Left lobe of liver (tissue), 2 donors: ENCODE measurements around the gene OSBPL9. TPM values are rescaled to one million over a fixed set of nuclear protein-coding genes. Genes with fewer than 3 reads are reported as not detected.
"Not testable (repeated sequence)": the region's sequence is repeated elsewhere in the genome, so short reads cannot be mapped to it uniquely, and the experiment has no call there.

Source experiments
- ATAC-seq: fragments of 200-7000 bp; cut with Tn5 transposase; one replicate; pipeline ENCODE4 v1.9.1; 2020; ENCODE audit warnings: mild to moderate bottlenecking, moderate library complexity
- DNase-seq: peaks from one replicate; pipeline ENCODE4 v3.0.0-alpha.2; 2020; ENCODE audit warnings: low spot score
- total RNA-seq: library from RNA; stranded (reverse); gene quantifications from one replicate; pipeline ENCODE4 v1.2.1, GENCODE V29; 2021
- donor health status: DM: no; HTN: no; CAD: no; lungs with moderate emphysema.
- donor health status: DM: no; HTN: yes; CAD: no.

The OSBPL9 gene
- total RNA-seq, 1 donor from 2014 or later: 61.1 TPM

- DNase-seq (no peak), ATAC-seq (no peak)
Measured at GRCh38 chr1:51732701-51733425, 116.0 kb downstream of the OSBPL9 start.

DNA sequence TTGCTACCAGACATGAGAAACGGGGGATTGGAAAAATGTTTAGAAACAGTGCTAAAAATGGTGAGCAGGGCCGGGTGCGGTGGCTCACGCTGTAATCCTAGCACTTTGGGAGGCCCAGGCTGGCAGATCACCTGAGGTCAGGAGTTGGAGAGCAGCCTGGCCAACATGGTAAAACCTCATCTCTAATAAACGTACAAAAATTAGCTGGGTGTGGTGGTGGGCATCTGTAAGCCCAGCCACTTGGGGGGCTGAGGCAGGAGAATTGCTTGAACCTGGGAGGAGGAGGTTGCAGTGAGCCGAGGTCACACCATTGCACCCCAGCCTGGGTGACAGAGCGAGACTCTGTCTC is 116.5 kb downstream of the OSBPL9 start:
- not testable (repeated sequence) for ATAC-seq, DNase-seq

- ATAC-seq: no peak
Measured at GRCh38 chr1:51733793-51734522, 117.1 kb downstream of the OSBPL9 start.

DNA sequence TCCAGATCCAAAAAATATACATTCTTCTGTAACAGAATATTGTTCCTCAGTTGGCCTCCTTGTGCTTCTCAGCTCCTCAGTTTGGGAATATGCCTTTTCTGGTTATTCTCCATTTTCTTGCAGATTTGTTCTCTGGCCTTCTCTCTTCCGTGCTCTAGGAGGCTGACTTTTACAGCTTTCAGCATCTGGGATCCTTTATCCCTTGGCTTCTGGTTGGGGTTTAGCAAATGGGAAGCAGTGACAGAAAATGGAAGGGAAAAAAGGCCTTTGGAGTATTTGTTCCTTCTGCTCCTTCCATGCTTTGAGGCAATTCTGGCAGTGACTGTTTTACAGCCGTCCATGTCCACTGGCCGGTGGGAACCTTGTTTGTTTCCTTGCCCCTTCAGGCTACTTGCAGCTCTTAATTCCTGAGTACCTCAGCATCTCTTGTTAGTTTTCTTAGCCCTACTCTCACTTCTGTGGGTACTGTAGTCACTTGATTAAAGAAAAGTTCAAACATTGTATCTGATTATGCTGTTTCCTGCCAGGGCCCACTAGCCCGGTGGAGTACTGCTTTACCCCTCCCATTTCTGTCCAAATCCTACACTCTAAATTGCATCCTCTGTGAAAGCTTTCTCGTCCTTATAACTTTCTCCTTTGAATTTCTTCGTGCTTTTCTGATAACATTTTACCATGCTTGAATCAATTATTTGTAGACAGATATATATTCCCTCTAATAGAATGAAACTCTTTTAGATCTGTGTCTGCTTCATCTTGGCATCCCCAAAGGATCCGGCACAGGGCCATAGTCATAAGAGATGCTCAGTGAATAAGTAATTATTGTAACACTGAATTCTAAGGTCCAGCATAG is 118.2 kb downstream of the OSBPL9 start:
- ATAC-seq (no peak), DNase-seq (no peak)

More at GRCh38 chr1:51733793-51734522, 117.1 kb downstream of the OSBPL9 start:
- no peak for DNase-seq

- ATAC-seq (no peak), DNase-seq (no peak)
Measured at GRCh38 chr1:51735746-51736254, 118.9 kb downstream of the OSBPL9 start.

- DNase-seq (no peak), ATAC-seq (peak; percentile 33)
Measured at GRCh38 chr1:51736702-51737101, 119.8 kb downstream of the OSBPL9 start.

GRCh38 chr1:51738681-51739080 is 121.8 kb downstream of the OSBPL9 start:
- DNase-seq: no peak
- ATAC-seq: no peak

GRCh38 chr1:51740652-51741051 is 123.8 kb downstream of the OSBPL9 start:
- DNase-seq (no peak), ATAC-seq (no peak)

GRCh38 chr1:51741121-51741681 is 124.3 kb downstream of the OSBPL9 start:
- no peak for DNase-seq
- ATAC-seq: no peak

GRCh38 chr1:51744506-51745303 is 127.8 kb downstream of the OSBPL9 start:
- no peak for DNase-seq

GRCh38 chr1:51745304-51745570 is 128.3 kb downstream of the OSBPL9 start:
- ATAC-seq (no peak), DNase-seq (no peak)

More at GRCh38 chr1:51744506-51745303, 127.8 kb downstream of the OSBPL9 start:
- no peak for ATAC-seq

- DNase-seq: no peak
- ATAC-seq: no peak
Measured at GRCh38 chr1:51749151-51749550, 132.3 kb downstream of the OSBPL9 start.

- no peak for ATAC-seq
- DNase-seq: no peak
Measured at GRCh38 chr1:51750218-51750617, 133.3 kb downstream of the OSBPL9 start.

- DNase-seq (no peak), ATAC-seq (no peak)
Measured at GRCh38 chr1:51750729-51751128, 133.8 kb downstream of the OSBPL9 start.

- DNase-seq (no peak), ATAC-seq (no peak)
Measured at GRCh38 chr1:51752073-51752948, 135.4 kb downstream of the OSBPL9 start.

DNA sequence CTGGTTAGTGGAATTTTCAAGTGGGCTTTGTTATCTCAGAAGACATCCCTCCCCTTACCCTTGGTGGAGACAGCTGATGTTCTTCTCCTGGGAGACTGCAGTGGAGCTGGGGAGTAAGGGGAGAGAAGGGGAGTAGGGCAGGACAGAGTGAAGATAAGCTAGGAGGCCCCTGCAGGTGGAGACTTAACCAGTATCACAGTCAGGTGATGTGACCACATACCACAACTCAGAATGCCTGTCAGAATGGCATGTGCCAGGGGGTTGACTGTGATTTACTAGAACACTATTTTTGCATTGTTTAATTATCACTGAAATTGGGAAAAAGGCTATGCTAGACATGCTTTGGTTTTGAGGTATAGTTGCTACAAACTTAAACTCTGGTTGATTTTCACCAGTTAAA is 137.1 kb downstream of the OSBPL9 start:
- DNase-seq: no peak
- no peak for ATAC-seq

GRCh38 chr1:51754666-51755065 is 137.8 kb downstream of the OSBPL9 start:
- DNase-seq: no peak
- ATAC-seq: no peak

GRCh38 chr1:51755437-51755836 is 138.5 kb downstream of the OSBPL9 start:
- no peak for DNase-seq
- ATAC-seq: no peak

- DNase-seq: no peak
- no peak for ATAC-seq
Measured at GRCh38 chr1:51756290-51756689, 139.4 kb downstream of the OSBPL9 start.
